GM18505 (cell line): ENCODE measurements around the gene DOCK8.

Experiments used
- ATAC-seq: cut with Tn5 transposase; IDR thresholded peaks from one replicate; pipeline ENCODE4 v1.9.1; 2021; ENCODE audit not compliant: unreplicated experiment
- POLR2A ChIP-seq: IDR thresholded peaks from 4 replicates; pipeline ENCODE4 v1.6.1; 2011; ENCODE audit warnings: borderline replicate concordance; ENCODE audit not compliant: insufficient read depth, insufficient read length; ENCODE audit errors: extremely low read depth

DOCK8 gene

DNA sequence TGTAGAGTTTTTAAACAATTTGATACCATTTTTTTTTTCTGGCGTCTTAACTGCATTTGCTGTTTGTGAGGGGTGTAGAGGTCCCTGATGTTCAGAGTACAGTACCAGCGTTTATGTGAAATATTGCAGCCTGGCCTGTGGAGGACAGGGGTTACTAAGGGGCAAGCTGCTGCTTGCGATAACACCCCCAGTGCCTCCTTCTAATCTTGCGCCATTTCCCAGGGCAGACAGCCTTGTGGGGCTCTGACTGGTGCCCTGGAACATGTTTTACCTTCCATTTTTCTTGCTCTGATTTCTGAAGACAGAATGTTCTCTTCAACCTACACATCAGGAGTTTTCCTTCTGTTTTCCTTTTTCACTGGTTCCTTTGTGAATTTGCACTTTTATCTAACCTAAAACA, 142.9 kb downstream of the DOCK8 start:
- no peak for TF ChIP-seq POLR2A
- no peak for ATAC-seq

- no peak for ATAC-seq
- no peak for TF ChIP-seq POLR2A
These were observed 148.1 kb downstream of the DOCK8 start for GRCh38 chr9:362561-363273.

DNA sequence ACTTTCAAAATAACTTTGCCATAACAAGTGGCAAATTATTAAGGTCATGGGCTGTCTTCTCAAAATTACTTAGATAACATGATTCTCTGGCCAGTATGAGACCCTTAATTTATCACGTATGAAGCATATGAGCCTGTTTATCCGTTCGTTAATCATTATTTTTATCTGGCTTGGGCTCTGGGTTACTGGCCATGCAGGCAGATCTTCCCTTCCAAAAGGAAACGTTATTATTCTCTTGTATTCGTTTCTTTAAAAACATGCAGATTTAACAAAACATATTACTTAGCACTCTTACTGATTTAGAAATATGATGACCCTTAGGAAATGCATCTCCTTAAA, 148.6 kb downstream of the DOCK8 start:
- no peak for TF ChIP-seq POLR2A
- no peak for ATAC-seq

GRCh38 chr9:365436-365835, 150.8 kb downstream of the DOCK8 start:
- TF ChIP-seq POLR2A, result no peak
- ATAC-seq, result no peak

DNA sequence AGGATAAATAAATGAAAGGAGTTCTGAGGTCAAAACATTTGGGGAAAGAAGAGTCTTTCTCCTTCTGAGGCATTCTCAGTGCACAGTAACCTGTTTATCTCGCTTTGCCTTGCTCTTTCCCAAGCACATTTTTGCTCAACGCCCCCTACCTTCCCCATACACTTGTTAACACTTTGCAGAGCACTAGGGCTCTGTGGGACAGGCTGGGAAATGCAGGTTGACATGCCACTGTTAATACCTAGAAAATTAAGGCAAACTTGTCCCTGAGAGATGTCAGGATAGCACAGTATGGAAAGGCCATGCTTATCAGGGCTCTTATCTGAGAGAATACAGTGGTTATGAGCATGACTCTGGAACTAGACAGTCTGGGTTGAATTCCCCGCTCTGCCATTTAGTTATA, 152.0 kb downstream of the DOCK8 start:
- no peak for TF ChIP-seq POLR2A
- ATAC-seq, result no peak

GRCh38 chr9:370086-370485, 155.4 kb downstream of the DOCK8 start:
- no peak for ATAC-seq
- TF ChIP-seq POLR2A, result no peak

GRCh38 chr9:371349-371748, 156.7 kb downstream of the DOCK8 start:
- TF ChIP-seq POLR2A, result no peak
- no peak for ATAC-seq

DNA sequence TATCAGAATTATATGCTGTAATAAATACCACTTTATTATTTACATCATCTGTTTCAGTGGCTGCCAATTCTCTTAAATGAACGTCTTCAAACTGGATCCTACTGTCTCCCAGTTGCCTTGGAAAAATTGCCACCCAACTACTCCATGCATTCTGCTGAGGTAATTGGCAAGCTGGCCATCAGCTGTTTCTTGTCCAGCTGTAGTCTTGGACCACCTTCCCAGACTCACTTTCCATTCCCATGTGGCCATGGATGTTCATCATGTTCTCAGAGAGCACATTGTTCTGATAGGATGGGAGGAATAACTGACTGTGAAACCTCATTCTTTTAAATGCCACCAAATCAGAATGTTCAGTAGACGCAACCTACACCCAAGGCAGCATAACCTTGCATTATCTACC, 157.5 kb downstream of the DOCK8 start:
- TF ChIP-seq POLR2A, result no peak
- no peak for ATAC-seq

- no peak for ATAC-seq
These were observed 159.1 kb downstream of the DOCK8 start for GRCh38 chr9:373759-374206.

DNA sequence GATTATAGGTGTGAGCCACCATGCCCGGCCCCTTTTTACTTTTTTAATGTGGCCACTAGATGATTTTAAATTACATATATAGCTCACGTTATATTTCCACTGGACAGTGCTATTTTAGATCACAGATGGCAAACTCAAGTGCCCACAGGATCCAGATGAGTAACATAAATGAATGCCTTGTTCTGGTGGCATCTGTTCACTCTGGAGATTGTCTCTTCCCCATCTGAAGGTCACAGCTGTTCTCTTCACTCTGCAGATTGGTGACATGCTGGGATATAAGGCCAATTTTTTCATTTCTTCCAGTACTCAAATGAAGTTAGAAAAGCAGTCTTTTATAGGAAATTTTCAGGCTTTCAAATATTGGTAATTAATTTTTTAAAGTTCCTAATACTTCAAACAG, 160.1 kb downstream of the DOCK8 start:
- TF ChIP-seq POLR2A, result no peak
- no peak for ATAC-seq

More at GRCh38 chr9:373759-374206, 159.1 kb downstream of the DOCK8 start:
- no peak for TF ChIP-seq POLR2A

DNA sequence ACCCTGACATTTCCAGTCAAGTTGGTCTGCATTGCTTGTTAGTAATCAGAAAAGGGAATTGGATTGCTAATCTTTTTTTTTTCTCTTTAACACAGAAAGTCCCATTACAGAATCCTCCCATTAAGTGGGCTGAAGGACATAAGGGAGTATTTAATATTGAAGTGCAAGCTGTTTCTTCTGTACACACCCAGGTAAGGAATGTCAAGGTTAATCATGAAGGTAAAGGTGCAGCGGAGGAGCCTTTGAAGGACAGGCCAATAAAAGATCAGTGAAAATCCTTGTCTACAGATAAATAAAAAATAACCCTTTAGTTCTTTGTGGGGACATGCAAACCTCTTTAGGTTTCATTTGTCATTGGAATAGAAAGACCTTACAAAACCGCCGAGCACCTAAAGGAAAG, 161.4 kb downstream of the DOCK8 start:
- TF ChIP-seq POLR2A, result no peak

GRCh38 chr9:378263-378662, 163.6 kb downstream of the DOCK8 start:
- ATAC-seq, result no peak
- TF ChIP-seq POLR2A, result no peak

More for the DNA sequence above, 161.4 kb downstream of the DOCK8 start:
- no peak for ATAC-seq

GRCh38 chr9:382383-382782, 167.7 kb downstream of the DOCK8 start:
- no peak for ATAC-seq
- no peak for TF ChIP-seq POLR2A

DNA sequence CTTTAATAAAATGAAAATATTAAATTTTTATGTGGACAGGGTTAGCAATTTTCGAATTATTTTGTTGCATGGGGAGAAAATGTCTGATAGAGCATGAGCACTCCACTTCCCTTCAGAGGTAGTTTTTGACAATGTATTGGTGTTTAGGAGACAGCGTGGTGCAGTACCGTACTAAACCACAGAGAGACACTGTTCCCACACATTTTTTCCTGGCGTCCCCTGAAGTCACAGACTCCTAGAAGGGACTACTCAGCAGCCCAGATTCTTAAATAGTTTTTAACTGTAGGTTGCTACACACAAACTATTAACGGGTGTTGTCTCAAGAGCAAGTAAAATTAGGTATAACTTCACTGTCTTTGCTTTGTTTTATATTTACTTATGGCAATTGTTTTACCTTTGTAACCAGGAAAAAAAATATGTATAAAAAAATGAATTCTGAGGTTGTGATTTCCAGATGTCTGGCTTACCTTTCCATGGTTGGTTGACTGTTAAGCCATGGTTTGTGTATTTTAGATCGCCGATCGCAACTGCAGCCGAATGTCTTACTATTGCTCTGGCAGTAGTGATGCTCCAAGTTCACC, 171.2 kb downstream of the DOCK8 start:
- no peak for TF ChIP-seq POLR2A
- ATAC-seq, result no peak
